ENCODE data around the gene CAND2. TPM values are rescaled to one million over a fixed set of nuclear protein-coding genes. Genes with fewer than 3 reads are reported as not detected.
"Not testable (repeated sequence)": the region's sequence is repeated elsewhere in the genome, so short reads cannot be mapped to it uniquely, and the experiment has no call there.

Gene CAND2
- polyA plus RNA-seq, 1 donor = 63.9 TPM

DNA sequence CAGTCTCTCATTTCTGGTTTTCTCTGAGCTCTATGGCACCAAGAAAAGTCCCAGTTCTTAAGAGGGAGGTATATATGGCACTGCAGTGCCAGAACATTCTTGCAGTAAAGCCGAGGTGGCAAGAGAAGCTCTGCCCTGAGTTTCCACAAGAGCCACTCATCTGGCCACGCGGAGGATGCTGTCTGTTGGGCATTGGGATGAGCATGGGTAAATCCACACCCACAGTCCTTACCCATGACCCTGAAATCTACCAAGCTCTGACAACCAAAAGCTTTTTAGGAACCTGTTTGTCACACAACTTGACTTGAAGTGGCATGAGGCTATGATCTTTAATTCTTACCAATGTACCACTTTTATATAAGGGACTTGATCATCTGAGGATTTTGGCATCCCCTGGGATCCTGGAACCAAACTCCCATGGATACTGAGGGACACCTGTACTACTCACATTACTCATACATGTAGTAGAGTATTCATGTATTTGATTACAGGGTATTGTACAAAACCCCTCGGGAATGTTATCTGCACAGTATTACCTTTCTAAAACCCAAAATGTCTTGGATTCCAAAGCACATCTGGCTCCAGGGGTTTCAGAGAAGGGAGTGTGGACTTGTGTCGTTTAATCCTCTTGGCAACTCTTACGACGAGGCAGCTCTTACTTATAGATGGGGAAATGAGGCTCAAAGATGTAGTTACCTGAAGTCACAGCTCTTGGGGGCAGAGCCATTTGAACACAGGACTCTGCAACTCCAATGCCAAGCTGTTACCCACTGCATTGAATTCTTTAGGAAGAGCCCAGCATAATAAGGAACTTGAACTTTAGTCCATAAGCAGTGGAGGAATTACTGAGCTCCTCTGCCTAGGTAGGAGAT, 36.1 kb downstream of the CAND2 start:
- DNase-seq = no peak

DNA sequence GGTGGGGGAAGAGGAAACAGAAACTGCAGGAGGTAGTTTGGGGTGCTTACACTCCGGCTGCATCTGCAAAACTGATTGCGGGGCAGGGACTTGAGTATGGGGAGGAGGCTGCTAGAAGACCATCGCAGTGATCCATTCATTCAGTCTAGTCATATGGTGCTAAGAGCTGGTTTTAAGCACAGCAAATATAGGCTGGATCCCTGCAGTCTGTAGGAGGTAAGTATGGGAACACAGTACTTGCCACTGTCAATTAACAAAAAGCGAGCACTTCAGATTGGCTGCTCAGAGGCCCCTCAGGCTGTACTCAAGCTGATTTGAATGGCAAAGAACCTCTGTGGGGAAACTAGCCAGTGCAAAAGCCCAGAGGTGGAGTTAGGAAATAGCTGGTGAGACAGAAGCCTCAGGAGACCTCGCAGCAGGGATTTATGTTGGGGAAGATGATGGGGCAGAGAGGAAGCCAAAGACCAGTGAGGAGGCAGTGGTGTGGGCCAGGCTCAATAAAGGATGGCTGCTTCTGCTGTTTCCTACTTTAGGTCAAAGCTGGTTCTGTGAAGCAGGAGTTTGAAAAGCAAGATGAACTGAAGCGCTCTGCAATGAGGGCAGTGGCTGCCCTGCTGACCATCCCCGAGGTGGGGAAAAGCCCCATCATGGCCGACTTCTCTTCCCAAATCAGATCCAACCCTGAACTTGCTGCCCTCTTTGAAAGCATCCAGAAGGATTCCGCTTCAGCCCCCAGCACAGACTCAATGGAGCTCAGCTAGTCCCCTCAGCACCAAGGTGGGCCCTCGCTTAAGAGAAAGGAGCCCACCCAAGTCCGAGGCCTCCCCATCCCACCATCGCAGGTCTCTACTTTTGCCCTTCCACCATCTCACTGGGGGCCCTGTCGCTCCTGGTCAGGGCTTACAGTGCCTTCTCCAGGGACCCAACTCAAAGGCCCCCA, 37.0 kb downstream of the CAND2 start:
- DNase-seq = no peak

DNA sequence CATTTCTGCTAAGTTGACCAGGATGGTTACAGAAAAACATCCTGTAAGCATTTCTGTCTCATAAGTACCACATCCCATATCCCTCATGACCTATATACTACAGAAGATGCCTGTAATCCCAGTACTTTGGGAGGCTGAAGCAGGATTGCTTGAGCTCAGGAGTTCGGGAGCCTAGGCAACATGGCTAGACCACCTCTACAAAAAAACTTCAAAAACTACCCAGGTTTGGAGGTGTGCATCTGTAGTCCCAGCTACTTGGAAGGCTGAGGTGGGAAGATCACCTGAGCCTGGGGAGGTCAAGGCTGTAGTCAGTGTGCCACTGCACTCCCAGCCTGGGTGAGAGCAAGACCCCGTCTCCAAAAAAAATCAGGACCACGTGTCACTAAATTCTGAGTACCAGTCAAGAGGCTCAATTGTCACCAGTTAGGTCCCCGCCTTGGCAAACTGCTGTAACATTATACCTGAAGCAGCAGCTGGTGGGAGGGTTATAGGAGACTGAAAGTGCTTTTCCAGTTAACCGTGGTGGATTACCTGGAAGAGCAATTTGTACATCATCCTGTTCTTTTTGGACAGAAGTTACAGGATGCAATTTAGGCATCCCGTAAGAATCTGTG, 38.7 kb downstream of the CAND2 start:
- DNase-seq = no peak

DNA sequence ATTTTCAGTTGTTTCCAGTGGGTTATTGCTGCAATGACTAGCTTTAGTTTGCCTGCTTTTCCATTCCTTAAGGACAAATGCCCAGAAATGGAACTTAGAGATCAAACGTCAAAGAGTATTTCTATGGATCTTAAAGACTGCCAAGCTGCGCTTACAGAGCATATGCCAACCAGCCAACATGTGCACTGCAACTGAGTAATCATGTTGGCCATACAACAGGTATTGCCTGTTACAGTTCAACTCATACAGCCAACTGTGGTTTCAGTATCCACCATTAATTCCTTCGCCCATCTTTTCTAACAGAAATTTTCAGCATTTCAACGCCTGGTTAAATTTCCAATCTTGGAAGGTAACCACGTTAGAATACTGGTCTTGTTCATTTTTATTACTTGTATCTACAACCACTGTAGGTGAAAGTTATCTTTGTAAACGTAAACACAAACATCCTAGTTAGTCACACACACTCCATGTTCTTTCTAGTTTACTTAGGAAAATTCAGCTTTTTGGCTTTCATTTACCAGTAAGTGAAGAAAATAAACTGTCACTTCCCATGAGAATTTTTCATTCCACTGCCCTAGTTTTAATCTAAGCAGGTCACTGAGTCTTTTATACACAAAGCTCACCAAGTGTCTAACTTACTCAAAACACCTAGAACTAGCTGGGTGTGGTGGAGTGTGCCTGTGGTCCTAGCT, 41.0 kb downstream of the CAND2 start:
- DNase-seq = no peak

DNA sequence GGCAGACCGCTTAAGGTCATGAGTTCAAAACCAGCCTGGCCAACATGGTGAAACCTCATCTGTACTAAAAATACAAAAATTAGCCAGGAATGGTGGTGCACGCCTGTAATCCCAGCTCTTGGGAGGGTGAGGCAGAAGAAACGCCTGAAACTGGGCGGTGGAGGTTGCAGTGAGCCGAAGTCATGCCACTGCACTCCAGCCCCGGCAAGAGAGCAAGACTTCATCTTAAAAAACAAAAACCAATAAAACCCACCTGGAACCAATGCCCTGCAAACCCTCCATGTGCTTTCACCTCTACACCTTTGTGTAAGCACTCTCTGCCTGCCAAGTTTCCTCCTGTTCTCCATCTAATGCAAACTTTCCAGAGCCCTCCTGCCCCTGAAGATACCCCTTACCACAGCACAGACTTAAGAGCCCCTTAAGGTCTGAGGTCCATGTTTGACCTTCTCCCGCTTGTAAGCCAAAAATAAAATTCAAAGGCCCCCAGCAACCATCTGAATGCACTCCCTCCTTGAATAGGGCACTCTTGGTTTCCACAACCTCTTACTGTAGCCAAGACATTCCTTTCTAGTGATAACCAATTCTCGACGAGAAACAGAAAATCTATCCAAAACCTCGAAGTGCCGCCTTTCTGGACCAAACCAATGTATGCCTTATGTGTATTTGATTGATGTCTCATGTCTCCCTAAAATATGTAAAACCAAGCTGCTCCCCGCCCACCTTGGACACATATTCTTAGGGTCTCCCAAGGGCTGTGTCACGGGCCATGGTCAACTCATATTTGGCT, 41.9 kb downstream of the CAND2 start:
- no peak for DNase-seq

DNA sequence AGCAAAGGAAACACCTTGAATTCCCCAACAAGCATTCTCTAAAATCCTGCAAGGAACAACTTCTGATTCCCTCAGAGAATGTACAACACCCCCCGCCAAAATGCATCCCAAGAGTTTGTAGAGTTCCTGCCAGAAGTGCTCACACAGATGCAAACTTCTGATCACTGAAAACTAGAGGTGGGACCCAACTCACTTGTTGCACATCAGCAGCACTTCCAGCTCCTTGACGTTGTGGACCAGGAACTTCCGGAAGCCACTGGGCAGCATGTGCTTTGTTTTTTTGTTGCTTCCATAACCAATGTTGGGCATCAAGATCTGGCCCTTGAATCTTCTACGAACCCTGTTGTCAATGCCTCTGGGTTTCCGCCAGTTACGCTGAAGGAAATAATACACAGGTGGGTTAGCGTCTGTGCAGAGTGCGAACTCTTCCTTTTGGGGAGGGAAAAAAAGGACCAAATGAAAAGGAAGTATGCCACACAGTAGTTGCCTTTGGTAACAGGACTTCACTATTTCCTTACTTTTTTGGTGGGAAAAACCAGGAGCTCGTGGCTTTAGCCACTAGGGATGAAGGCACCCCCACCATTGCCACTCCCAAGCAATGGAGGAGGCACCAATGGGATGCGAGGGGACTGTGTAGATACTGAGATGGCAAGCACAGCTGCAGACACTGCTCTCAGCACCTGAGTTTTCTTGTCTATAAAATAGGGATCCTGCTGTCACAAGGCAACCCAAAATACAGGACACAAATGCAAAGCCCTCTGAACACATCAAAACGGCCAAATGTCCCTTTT, 42.9 kb downstream of the CAND2 start:
- DNase-seq = no peak

DNA sequence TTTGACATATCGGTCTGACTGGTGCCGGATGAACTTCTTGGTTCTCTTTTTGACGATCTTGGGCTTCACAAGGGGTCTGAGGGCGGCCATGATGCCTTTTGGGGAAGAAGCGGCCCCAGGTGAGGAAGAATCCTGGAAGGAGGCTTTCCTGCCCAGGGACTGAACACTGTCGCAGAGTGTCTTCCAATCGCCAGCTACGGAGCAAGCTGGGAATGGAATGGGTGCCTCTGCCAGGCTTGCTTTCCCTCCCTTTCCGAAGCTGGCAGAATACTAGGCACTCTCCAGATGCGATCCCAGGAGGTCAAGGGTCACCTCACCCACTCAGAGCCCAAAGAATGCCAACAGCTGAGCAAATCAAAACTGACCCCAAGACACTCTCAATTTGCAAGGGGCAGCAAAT, 43.7 kb downstream of the CAND2 start:
- DNase-seq = not testable (repeated sequence)

DNA sequence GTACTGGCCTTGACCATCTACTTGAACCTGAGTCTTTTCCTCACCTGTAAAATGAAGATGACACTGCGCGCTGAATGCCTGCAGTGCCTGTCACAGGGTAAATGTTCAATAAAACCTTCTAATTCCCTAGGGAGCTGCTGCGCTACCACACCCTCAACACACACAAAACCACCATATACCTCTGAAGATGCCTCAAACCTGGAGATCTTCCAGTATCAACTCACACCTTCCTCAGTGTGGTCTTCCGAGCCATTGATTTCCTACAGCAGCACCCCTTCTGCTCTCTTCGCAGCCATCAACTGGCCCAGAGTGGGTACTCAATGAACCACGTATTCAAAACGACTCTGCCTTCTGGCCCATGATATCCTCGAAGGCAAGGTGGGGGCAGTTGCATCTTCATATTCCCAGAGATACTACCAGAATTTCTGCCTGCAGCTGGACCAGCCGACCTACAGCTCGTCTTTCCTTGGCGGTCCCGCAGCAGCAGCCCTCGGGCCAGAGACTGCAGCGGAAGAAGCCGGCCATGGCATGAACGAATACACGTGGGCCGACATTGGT, 44.2 kb downstream of the CAND2 start:
- DNase-seq = peak; percentile 15

DNA sequence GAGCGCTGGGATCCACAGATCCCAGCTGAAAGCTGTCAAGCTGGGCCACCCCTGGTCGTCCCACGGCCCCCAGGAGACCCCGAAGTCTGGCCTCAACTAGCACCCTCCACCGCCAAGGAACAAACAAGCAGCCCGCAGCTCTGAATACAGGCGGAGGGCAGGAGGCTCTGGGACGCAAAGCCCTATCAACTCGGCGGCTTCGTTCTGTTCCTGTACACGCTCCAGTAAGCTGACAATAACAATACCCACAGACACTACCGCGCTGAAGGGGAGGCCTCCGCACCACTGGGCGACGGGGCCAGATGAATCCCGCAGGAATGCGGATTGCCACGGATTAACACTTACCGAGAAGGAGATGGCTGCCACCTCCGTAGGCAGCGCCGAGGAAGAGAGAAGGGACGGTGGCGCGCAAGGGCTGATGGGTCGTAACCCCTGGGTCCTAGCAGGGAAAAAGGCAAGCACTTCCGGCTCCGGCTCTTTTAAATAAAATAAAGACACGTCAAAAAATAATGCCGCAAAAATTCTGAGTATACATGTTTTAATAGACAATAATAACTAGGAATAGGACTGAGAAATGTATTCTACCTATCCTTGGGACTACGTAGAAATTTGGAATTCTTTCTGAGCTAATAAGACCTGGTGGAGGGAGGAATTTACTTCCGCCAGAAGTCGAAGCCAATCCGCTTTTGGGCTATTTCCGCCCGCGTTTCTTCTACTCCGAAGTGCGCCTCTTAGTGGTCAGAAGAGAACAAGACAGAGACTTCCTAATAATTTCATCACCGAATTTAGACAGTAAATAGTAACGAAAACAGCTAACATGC, 44.9 kb downstream of the CAND2 start, which contains the start of gene RPL32:
RPL32 (minus strand) TSS at position 417 of the 821 bp plus-strand sequence. CDS start 1,328 bp downstream, outside the sequence.
- peak; percentile 95 for DNase-seq

DNA sequence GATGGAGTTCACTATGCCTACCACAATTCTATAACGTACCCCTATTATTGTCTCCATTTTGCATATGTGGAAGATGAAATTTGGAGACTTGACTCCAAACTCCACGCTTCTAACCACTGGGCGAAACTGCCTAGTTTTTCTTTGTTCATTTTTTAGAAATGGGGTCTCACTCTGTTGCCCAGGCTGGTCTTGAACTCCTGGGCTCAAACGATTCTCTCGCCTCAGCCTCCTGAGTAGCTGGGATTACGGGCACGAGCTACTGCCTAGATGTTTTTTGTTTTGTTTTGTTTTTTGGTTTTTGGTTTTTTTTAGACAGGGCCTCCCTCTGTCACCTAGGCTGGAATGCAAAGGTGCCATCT, 45.5 kb downstream of the CAND2 start:
- no peak for DNase-seq

DNA sequence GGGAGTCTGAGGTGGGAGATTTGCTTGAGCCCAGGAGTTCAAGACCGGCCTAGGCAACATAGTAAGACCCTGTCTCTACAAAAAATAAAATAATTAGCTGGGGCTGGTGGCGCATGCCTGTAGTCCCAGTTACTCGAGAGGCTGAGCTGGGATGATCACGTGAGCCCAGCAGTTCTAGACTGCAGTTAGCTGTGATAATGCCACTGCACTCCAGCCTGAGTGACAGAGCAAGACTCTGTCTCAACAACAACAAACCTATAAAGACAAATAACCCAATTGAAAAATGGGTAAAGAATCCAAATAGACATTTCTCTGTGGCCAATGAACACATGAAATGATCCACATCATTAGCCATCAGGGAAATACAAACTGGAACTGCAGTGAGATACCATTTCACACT, 46.0 kb downstream of the CAND2 start:
- DNase-seq = no peak

DNA sequence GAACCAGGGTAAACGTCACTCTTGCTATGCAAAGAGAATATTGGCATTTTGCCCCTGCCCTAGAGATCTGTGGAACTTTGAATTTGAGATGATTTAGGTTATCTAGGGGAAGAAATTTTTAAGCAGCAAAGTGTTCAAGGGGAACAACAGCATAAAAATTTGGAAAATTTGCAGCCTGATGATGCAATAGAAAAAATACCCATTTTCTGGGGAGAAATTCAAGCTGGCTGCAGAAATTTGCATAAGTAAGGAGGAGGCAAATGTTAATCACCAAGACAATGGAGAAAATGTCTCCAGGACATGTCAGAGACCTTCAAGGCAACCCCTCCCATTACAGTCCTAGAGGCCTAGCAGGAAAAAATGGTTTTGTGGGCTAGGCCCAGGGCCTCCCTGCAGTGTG, 49.3 kb downstream of the CAND2 start:
- DNase-seq = no peak

DNA sequence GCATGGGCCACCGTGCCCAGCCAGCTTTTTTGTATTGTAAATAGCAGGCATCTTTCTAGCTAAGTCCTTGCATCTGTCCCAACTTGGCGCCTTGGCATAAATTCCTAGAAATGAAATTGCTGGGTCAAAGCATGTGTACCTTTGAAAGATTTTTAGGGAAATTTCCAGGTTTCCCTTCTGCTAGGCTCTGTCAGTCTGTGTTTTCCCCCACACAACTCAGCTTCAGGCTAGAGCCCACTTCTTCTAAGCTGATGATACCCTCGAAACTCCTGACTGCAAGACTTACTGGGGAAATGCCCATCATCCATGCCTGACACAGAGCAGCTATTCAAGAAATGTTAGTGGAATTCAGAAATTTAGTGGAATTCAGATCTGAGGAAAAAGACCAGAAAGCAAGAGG, 55.7 kb downstream of the CAND2 start:
- no peak for DNase-seq

DNA sequence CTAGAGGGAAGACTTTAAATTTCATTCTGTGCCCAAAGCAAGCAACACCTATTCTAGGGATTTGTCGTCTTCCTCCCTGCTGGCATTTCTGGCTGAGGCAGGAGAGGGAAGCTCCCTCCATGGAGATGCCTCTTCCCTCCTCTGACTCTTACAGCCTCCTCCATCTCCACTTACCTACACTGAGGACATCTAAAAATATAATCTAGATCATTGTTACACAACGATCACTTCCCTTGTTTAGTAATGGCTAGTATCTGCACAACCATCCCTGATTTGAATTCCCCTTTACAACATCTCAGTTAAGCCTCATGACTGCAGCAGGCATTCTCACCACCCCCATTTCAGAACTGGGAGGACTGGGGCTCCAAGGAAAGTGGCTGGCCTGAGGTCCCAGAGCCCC, 57.4 kb downstream of the CAND2 start:
- DNase-seq = not testable (repeated sequence)

DNA sequence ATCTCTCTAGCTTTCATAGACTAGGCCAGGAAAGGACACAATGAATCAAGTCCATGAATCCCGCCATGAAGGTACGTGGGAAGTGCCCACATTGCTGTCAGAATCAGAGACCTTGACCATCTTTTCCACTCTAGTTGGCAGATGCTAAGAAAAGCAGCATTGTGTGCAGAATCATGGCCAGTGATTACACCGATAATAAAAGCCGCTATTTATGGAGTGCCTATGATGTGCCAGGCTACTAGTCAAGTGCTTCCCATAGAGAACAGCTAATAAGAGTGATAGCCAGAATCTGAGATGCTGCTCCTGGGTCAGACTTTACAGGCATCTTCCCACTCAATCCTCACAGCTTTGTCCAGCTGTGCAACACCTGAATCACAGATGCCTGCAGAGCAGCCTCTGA, 58.1 kb downstream of the CAND2 start:
- DNase-seq = no peak

DNA sequence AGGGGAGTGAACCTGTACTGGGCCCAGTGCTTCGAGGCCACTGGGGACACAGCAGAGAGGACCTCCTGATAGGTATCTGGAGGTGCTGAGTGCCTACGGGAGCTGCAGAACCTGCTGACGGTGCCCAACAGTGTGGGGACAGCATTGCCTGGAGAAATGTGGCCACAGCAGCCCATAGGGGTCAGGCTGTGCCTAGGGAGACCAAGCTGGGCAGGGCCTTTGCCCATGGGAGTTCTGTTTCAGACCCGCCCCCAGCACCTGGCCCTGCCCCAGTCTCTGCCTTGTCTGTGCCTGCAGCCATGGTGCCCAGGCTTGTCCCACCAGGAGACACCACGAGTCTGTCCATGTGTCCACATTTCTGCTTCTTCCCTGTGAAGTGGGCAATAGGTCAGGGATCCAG, 60.1 kb downstream of the CAND2 start:
- DNase-seq = no peak

DNA sequence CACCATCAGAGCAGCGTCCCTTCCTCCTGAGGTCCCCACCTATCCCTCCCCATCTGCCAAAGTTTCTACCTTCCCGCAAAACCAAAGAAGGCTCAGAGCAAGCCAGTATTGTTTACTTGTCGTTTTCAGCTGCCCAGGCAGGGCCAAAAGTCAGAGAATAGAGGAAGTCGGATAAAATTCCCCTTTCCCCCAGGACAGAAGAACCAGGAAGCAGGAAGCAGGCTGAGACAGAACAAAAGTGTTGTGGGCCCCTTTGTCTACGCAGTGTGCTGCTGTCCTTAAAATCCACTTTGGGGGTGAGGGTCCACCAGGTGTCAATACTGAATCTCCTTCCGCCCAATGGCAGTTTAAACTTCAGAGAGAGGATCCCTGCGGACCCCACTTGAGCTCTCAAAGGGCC, 63.4 kb downstream of the CAND2 start:
- DNase-seq = no peak

DNA sequence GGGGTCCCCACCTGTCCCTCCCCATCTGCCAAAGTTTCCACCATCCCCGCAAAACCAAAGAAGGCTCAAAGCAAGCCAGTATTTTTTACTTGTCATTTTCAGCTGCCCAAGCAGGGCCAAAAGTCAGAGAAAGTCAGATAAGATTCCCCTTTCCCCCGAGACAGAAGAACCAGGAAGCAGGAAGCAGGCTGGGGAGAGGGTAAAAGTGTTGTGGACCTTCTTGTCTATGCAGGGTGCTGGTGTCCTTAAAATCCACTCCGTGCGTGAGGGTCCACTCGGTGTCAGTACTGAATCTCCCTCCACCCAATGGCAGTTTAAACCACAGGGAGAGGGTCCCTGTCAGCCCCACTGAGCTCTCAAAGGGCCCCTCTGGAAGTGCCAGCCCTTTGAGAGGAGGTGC, 65.1 kb downstream of the CAND2 start:
- DNase-seq = no peak

DNA sequence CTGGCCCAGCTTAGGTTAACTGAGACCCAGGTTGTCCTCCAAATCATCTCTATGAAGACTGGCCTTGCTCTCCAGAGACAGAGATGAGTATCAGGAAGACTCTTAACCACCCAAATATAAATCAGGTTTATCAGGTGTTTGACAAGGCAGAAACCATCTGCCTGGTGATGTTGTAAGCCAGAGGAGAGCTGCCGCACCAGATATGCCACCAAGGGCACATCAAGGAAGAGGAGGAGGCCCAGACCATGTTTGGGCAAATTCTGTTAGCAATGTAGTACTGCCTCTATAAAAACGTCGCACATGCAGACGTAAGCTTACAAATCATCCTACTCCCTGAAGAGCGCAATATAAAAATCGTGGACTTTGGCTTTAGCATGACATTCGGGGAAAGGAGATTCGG, 65.9 kb downstream of the CAND2 start:
- DNase-seq = no peak

DNA sequence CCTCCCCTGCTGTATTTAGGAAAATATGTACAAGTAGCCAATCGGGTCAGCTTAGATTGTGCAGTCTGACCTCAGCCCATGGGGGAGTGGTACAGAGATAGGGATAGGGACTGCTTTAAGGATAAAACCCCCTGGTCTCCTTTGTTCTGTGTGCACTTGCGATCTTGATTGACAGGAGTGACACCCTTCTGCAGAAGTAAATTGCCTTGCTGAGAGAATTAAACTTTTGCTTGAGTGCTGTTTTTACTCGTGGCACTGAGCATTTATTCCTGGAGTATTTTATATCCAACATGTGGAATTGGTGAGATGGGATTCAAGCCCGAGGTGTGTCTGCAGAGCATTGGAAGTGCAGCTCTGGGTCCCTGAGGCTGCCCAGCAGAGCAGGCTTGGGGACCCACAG, 68.8 kb downstream of the CAND2 start:
- no peak for DNase-seq
